Limb (tissue), 2 donors: ENCODE results near the gene TFCP2L1.
"Not testable (repeated sequence)": the region's sequence is repeated elsewhere in the genome, so short reads cannot be mapped to it uniquely, and the experiment has no call there.

ENCODE experiments used
- DNase-seq, 2 donors: peaks; one replicate each; pipeline ENCODE4 v3.0.0-alpha.2; 2016; ENCODE audit errors: extremely low spot score in 2 of 2

TFCP2L1 gene, protein sequence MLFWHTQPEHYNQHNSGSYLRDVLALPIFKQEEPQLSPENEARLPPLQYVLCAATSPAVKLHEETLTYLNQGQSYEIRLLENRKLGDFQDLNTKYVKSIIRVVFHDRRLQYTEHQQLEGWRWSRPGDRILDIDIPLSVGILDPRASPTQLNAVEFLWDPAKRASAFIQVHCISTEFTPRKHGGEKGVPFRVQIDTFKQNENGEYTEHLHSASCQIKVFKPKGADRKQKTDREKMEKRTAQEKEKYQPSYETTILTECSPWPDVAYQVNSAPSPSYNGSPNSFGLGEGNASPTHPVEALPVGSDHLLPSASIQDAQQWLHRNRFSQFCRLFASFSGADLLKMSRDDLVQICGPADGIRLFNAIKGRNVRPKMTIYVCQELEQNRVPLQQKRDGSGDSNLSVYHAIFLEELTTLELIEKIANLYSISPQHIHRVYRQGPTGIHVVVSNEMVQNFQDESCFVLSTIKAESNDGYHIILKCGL

DNA sequence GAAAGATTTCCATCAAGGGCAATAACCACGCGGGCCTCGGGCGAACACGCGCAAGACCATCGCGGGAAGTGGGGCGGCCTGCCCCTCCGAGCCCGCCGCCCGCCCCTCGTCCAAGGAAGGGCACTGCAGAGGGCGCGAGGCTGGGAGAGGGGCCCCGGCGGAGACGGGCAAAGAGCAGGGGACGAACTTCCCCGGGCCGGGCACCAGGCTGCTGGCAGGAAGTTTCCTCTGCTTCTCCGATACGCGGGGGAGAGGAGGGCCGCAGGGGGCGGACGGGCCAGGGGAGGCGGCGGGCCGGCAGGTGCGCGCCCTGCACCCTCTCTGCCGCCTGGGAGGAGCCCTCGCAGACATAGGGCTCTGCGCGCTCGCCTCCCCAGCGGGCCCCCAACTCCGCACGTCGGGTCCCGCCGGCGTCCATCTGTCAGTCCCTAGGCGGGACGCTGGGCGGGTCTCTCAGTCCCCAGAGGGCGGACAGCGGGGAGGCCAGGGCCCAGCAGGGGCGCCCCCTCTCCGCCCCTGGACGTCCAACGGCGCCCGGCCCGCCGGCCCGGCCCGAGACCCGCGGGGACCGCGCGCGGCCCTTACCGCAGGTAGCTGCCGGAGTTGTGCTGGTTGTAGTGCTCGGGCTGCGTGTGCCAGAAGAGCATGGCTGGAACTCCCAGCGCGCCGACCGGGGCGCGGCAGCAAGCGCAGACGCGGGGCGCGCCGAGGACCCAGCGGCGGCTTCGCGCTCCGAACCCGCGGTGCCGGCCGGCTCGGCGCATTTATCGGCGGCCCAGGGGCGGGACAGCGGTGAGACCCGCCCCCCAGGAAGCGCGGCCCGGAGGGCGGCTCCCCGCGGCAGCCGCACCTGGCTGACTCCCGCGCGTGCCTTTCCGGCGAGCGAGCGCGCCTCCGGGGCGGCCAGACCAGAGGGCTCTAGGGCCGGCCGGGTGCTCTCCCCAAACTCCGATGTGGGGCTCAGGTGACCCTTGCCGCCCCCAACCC is at the start of gene TFCP2L1:
TFCP2L1 (minus strand) TSS at position 740 of the 987 bp plus-strand sequence; CDS start at position 647, 93 bp downstream.
- peak in 1 of 2 donors; percentile 55 for DNase-seq

- DNase-seq = peak in 1 of 2 donors; percentile 13
Observed at GRCh38 chr2:121333834-121334558, 49.0 kb upstream of the TFCP2L1 start.

GRCh38 chr2:121333231-121333630 is 48.2 kb upstream of the TFCP2L1 start:
- no peak for DNase-seq

DNA sequence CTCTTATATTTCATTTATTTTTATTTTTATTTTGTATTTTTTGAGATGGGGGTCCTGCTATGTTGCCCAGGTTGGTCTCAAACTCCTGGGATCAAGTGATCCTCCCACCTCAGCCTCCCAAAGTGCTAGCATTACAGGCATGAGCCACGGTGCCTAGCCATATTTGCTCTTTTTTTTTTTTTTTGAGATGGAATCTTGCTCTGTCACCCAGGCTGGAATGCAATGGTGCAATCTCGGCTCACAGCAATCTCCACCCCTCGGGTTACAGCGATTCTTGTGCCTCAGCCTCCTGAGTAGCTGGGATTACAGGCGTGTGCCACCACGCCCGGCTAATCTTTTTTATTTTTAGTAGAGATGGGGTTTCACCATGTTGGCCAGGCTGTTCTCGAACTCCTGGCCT is 46.3 kb upstream of the TFCP2L1 start:
- not testable (repeated sequence) for DNase-seq

GRCh38 chr2:121330921-121331320 is 45.9 kb upstream of the TFCP2L1 start:
- DNase-seq = peak in 1 of 2 donors; percentile 6

- peak in 1 of 2 donors; percentile 8 for DNase-seq
Observed at GRCh38 chr2:121329786-121330185, 44.8 kb upstream of the TFCP2L1 start.

- DNase-seq = no peak
Observed at GRCh38 chr2:121326628-121327027, 41.6 kb upstream of the TFCP2L1 start.

DNA sequence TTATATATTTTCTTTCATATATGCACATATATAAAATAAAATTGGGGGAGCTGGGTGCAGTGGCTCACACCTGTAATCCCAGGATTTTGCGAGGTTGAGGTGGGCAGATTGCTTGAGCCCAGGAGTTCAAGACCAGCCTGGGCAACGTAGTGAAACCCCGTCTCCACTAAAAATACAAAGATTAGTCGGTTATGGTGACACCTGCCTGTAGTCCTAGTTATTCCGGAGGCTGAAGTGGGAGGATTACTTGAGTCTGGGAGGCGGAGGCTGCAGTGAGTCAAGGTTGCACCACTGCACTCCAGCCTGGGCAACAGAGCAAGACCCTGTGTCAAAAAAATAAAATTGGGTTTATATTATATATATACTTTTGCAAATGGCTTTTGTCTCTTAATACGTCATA is 39.6 kb upstream of the TFCP2L1 start:
- no peak for DNase-seq

DNA sequence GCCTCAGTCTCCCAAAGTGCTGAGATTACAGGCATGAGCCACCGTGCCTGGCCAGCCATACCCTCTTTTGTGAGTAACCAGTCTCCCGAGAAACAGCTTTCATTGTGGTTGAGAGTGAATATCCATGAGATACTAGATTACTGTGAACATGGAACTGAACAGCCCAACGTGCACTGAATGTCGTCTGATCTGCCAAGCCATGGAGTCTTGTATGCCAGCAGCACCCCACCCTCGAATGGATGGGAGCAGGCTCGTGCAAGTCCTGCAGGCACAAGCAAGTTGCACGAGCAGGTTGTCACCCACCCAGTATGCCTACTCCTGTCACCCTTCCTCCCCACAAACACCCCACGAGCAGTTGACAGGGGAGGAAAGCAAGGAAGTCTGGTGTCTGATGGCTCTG is 36.5 kb upstream of the TFCP2L1 start:
- no peak for DNase-seq

GRCh38 chr2:121319941-121320340 is 34.9 kb upstream of the TFCP2L1 start:
- no peak for DNase-seq

- DNase-seq = no peak
Observed at GRCh38 chr2:121316986-121317385, 32.0 kb upstream of the TFCP2L1 start.

DNA sequence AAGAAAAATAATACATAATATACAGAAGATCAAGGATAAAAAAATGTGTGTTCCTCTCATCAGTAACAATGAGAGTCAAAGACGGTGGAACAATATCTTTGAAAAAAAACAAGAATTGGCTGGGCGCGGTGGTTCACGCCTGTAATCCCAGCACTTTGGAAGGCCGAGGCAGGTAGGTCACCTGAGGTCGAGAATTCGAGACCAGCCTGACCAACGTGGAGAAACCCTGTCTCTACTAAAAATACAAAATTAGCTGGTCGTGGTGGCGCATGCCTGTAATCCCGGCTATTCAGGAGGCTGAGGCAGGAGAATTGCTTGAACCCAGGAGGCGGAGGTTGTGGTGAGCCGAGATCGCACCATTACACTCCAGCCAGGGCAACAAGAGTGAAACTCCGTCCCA is 28.7 kb upstream of the TFCP2L1 start:
- DNase-seq = not testable (repeated sequence)

- no peak for DNase-seq
Observed at GRCh38 chr2:121309801-121310200, 24.8 kb upstream of the TFCP2L1 start.

DNA sequence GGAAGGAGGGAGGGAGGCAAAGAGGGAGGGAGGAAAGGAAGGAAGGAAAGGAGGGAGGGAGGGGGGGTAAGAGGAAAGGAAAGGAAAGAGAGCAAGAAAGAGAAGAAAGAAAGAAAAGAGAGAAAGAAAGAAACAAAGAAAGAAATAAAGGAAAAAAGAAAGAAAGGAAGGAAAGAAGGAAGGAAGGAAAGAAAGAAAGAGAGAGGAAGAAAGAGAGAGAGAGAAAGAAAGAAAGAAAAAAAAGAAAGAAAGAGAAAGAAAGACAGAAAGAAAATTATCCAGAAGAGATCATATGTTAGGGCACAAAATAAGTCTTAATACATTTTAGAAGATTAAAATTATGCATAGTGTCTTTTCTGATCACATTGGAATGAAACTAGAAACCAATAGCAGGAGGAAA is 24.3 kb upstream of the TFCP2L1 start:
- DNase-seq = no peak

DNA sequence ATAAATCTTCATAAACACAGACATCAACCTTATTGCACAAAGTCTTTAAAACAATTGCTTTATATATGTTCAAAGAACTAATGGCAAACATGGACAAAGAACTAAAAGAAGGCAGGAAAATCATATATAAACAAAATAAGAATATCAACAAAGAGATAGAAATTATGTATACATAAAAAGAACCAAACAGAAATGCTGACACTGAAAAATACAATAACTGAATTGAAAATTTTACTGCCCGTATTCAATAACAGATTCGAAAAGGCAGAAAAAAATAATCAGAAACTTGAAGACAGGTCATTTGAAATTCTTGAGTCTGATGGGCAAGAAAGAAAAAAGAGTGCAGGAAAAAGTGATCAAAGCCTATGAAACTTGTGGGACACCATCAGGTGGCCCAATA is 22.0 kb upstream of the TFCP2L1 start:
- no peak for DNase-seq

DNA sequence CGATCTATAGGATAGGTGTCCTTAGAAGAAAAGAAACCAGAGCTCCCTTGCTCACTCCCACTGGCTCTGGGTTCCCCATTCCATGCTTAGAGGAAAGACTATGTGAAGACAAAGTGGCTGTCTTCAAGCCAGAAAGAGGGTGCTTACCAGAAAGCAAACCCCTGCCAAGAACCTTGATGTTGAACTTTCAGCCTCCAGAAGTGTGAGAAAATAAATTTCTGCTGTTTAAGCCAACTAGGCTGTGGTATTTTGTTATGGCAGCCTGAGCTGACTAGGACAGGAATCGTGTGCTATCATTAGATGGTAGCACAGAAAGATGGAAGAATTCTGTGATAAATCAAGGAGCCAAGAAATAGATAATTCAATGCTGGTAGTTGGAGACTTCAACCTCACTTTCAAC is 19.9 kb upstream of the TFCP2L1 start:
- no peak for DNase-seq

DNA sequence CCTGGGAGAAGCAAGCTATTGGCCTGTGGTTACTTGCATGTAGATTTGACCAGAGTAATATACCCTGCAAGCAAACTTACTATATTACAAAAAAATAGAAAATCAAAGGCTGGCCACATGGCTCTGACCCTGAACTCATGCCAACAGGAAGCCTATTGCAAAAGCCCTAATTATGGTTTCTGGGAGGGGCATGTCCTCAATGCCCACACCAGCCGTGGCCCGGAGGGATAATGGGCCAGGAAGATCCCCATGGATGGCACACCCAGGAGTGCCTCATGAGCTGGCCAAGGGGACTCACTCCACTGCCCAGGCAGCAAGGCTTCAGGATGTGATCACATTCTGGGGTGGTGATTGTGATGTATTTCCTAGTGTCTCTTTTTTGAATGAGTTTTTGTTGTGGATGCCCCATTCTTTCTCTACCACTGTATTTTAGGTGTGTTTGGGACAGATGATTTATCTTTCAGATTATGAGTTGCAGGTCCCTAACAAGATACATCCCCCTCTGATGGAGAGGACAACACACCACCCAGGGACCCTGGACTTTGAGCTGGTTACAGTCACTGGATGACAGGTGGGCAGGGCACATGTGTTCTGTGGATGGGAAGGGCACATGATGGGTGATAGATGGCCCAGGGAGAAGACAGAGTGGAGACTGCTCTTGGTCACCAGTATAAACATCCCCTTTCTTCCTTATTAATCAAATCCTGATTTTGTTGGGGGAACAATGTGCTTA is 18.7 kb upstream of the TFCP2L1 start:
- no peak for DNase-seq

- DNase-seq = not testable (repeated sequence)
Observed at GRCh38 chr2:121301190-121301589, 16.2 kb upstream of the TFCP2L1 start.

- DNase-seq = no peak
Observed at GRCh38 chr2:121298476-121298875, 13.5 kb upstream of the TFCP2L1 start.

DNA sequence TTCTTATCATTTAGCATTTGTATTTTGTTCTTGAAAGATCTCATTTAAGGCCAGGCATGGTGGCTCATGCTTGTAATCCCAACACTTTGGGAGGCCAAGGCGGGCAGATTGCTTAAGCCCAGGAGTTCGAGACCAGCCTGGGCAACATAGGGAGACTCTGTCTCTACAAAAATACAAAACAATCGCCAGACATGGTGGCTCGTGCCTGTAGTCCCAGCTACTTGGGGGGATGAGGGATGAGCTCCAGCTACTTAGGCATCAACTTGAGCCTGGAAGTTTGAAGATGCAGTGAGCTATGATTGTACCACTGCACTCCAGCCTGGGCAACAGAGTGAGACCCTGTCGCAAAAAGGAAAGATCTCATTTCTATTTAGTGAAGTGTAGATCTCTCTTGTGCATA is 12.9 kb upstream of the TFCP2L1 start:
- not testable (repeated sequence) for DNase-seq
